ENCODE results near the gene COX17.

The COX17 gene

GRCh38 chr3:119662604-119663373 lies 14.4 kb downstream of the COX17 start:
- H3K4me1 Mint-ChIP-seq: peaks cover 51% of the 10 kb centered on the region

GRCh38 chr3:119660474-119661440 lies 16.4 kb downstream of the COX17 start, which contains the start of gene POPDC2:
Gene POPDC2, minus strand, starts transcription at chr3:119660589. Its CDS starts 166 bp downstream, at chr3:119660423.
- peak within 1 kb of the TSS in 2 of 3 experiments; percentile 86 to 93 for H3K27ac Mint-ChIP-seq
- H3K36me3 Mint-ChIP-seq (ENCODE audit: low read depth): no peaks in the 10 kb centered on the region
- no peaks in the 10 kb centered on the region for H3K9me3 Mint-ChIP-seq
- H3K27me3 Mint-ChIP-seq (ENCODE audit: low read depth): peaks cover 3% of the 10 kb centered on the region
- no peak for TF ChIP-seq CTCF (IDR thresholded peaks at IDR 0.05; ENCODE audit: unreplicated experiment in 3 of 3)
- peaks cover 51% of the 10 kb centered on the region for H3K4me1 Mint-ChIP-seq
- H3K4me3 Mint-ChIP-seq: peak within 1 kb of the TSS in 1 of 3 experiments; percentile 24

More at GRCh38 chr3:119662604-119663373, 14.4 kb downstream of the COX17 start:
- peak overlapping the region; percentile 52 to 94 (median 87) for H3K27ac Mint-ChIP-seq
- no peak for TF ChIP-seq CTCF (IDR thresholded peaks at IDR 0.05; ENCODE audit: unreplicated experiment in 3 of 3)
- no peaks in the 10 kb centered on the region for H3K9me3 Mint-ChIP-seq
- peak overlapping the region in 1 of 3 experiments; percentile 3 for H3K4me3 Mint-ChIP-seq
- peaks cover 5% of the 10 kb centered on the region for H3K36me3 Mint-ChIP-seq (ENCODE audit: low read depth)
- H3K27me3 Mint-ChIP-seq (ENCODE audit: low read depth): peaks cover 3% of the 10 kb centered on the region

GRCh38 chr3:119659606-119660291 lies 17.5 kb downstream of the COX17 start:
- no peak overlapping the region for H3K4me3 Mint-ChIP-seq
- peaks cover 3% of the 10 kb centered on the region for H3K27me3 Mint-ChIP-seq (ENCODE audit: low read depth)
- H3K9me3 Mint-ChIP-seq: no peaks in the 10 kb centered on the region
- H3K36me3 Mint-ChIP-seq (ENCODE audit: low read depth): no peaks in the 10 kb centered on the region
- H3K27ac Mint-ChIP-seq: peak overlapping the region in 1 of 3 experiments; percentile 93
- no peak for TF ChIP-seq CTCF (IDR thresholded peaks at IDR 0.05; ENCODE audit: unreplicated experiment in 3 of 3)
- H3K4me1 Mint-ChIP-seq: peaks cover 46% of the 10 kb centered on the region

- Mint-ChIP-seq H3K27me3 (ENCODE audit: low read depth) (peaks cover 3% of the 10 kb centered on the region), H3K36me3 (ENCODE audit: low read depth) (no peaks in the 10 kb centered on the region), H3K9me3 (no peaks in the 10 kb centered on the region), H3K27ac (no peak overlapping the region), H3K4me3 (no peak overlapping the region), H3K4me1 (peaks cover 39% of the 10 kb centered on the region)
- TF ChIP-seq CTCF (IDR thresholded peaks at IDR 0.05; ENCODE audit: unreplicated experiment in 3 of 3): no peak
Measured at GRCh38 chr3:119658994-119659393, 18.2 kb downstream of the COX17 start.

GRCh38 chr3:119657887-119658702 lies 19.1 kb downstream of the COX17 start:
- H3K27ac Mint-ChIP-seq: no peak overlapping the region
- no peak for TF ChIP-seq CTCF (IDR thresholded peaks at IDR 0.05; ENCODE audit: unreplicated experiment in 3 of 3)
- H3K27me3 Mint-ChIP-seq (ENCODE audit: low read depth): peaks cover 3% of the 10 kb centered on the region
- no peak overlapping the region for H3K4me3 Mint-ChIP-seq
- peaks cover 30% of the 10 kb centered on the region for H3K4me1 Mint-ChIP-seq
- H3K36me3 Mint-ChIP-seq (ENCODE audit: low read depth): no peaks in the 10 kb centered on the region
- no peaks in the 10 kb centered on the region for H3K9me3 Mint-ChIP-seq

Measured in nephron (organoid).